HTERT RPE-1 (cell line): ENCODE results near the gene PAWR.
"Not testable (repeated sequence)": the region's sequence is repeated elsewhere in the genome, so short reads cannot be mapped to it uniquely, and the experiment has no call there.

Experiments used
- in situ Hi-C: fragments of 300-500 bp; cut with MboI; formaldehyde crosslinking; loops from 4 replicates; pipeline ENCODE4 v1.14.3; 2020; ENCODE audit warnings: low sequenced_read_pairs

Gene PAWR

DNA sequence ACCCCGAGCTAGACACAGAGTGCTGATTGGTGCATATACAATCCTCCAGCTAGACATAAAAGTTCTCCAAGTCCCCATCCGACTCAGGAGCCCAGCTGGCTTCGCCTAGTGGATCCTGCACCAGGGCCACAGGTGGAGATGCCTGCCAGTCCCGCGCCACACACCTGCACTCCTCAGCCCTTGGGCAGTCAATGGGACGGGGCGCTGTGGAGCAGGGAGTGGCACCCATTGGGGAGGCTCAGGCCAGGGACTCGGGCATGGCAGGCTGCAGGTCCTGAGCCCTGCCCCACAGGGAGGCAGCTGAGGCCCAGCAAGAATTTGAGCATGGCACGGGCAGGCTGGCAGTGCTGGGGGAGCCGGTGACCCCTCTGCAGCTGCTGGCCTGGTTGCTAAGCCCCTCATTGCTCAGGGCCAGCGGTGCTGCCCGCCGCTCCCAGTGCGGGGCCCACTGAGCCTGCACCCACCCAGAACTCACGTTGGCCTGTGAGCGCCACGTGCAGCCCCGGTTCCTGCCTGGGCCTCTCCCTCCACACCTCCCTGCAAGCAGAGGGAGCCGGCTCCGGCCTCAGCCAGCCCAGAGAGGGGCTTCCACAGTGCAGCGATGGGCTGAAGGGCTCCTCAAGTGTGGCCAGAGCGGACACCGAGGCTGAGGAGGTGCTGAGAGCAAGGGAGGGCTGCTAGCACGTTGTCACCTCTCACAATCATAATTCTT lies 136.7 kb downstream of the PAWR start:
- in situ Hi-C loops = no loop called here

DNA sequence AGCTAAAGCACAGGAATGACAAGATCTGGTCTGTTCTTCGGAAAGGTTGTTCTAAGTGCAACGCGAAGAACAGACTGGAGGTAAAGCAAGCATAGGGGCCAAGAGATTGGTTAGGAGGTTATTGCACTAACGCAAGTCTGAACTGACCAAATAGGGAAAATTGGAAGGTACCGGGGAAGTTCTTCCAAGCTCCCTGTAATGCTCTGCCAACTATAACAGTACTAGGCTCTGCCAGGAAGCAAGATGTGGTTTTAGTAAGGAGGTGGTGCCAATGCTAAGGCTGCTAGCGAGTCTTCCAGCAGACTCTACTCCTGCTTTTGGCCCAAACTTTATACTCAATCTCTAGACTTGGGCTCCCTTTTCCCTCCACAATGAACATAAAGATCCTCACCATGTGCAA lies 138.6 kb downstream of the PAWR start:
- in situ Hi-C loops = no loop called here

DNA sequence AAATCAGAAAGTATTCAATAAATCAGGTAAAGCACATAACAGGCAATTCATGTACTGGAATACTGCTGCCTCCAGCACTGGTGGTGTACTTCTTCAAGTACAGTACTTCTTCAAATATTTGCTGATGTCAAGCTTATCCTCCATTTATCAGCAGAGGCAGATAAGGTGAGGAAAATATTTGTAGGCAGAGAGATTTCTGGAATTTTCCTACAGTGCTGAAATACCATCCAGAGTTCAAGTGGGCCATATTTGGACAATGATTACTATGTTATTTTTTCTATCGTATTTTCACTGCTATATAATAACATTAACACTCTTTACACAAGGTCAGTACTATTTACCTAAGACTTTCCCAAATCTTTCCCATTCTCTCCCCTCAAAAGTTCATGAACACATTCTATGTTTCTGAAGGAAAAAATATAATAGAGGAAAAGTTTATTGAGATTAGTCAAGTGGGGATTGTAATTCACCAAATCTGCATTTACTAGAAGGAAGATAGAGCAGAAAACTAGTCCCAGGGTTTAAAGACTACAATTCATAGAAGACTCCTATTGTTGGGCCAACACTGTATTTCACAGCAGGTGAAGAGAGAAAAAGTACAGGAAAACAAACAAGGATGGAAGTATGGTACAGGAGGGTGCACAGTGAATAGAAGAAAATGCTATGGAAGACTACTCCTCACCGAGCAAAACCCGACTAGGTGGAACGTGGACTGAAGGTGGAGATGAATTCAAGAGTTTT lies 141.1 kb downstream of the PAWR start:
- in situ Hi-C loops = no loop called here

DNA sequence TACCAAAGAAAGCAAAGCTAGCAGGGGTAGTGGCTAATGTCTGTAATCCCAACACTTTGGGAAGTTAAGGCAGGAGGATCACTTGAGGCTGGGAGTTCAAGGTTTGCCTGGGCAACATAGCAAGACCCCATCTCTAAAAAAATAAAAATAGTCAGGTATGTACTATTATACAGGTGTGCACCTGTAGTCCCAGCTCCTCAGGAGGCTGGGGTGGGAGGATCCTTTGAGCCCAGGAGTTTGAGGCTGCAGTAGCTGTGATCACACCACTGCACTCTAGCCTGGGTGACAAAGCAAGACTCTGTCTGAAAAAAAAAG lies 142.2 kb downstream of the PAWR start:
- in situ Hi-C loops = no loop called here

DNA sequence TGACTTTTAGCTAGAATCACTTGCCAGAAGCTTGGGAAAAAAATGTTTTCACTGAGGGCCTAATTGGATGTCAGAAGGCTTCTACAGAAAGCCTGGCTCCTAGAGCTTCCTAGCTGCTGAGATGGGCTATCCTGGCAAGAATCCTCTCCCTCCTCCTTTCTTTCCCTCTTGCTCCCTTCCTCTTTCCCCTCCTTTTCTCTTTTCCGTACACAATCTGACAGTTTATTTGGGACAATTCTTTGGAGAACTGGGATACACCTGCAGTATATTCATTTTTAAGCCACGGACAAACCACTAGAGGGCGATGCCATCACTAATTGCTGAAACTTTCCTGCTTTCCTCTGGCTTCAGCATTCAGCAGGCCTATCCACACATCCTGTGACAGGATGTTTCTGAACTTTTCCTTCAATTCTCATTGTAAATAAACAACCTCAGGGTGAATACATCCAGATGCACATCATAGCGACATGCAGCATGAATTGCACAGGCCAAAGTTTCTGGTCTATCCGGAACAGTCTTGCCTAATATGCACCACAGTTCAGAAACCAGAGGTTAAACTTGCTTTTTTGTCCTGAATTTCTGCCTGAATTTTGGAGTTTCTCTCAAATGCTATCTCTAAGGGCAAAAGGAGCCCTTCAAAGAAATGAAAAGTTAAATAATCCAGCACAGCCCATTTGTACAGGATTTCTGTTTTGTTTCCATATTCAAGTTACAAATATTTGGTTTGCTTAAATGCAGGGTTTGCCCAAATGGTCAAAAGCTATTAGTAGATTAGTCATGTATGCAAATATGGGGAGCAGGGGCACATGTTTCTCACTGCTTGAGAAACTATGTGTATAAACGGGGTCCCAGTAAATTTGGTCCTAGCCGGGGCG lies 142.8 kb downstream of the PAWR start:
- in situ Hi-C loops = no loop called here

DNA sequence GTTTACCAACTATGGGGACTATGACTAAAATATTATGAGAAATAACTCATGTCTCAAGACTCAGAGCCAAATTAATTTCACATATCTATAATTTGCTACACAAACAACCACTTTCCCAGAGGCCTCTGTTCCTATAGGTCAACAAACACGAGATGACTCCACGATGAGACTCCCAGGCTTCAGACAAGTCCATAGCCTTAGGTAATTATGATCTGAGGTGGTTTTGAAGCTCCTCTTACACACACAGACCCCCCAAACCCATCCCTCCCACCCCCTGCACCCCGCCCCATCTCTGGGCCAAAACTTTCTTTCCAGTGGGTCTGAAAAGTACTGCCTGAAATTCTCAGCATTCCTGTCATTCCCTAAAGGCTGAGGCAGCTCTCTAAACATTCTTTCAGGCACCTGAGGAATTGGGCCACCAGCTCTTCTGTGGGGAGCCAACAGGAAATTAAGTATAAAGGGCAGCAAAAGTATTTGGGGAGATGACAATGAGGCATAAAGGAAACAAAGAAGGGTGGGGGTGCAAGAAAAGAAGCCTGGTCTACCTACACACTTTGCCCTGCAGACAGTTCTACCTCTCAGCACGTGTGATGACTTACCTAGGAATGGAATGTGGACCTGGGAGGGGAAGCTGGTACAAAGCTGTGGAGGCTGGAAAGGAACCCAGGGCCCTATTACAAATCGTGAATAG lies 143.6 kb downstream of the PAWR start:
- in situ Hi-C loops = no loop called here

DNA sequence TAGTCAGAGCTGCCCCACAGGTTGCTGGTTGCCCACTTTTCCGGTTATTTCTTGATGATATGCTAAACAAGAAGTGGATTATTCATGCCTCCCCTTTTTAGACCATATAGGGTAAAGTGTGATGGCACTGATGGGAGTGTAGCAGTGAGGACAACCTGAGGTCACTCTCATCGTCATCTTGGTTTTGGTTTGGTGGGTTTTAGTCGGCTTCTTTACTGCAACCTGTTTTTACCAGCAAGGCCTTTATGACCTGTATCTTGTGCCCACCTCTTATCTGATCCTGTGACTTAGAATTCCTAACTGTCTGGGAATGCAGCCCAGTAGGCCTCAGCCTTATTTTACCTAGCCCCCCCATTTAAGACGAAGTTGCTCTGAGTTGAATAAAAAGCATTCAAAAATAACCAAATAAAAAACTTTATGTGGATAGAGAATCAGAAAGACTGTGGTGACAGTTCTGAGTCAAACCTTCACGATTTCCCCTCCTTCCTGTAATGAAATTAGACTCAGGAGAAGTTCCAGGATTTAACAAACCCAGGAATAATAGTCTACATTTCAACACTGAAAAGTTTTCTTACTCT lies 144.2 kb downstream of the PAWR start:
- in situ Hi-C loops = no loop called here

DNA sequence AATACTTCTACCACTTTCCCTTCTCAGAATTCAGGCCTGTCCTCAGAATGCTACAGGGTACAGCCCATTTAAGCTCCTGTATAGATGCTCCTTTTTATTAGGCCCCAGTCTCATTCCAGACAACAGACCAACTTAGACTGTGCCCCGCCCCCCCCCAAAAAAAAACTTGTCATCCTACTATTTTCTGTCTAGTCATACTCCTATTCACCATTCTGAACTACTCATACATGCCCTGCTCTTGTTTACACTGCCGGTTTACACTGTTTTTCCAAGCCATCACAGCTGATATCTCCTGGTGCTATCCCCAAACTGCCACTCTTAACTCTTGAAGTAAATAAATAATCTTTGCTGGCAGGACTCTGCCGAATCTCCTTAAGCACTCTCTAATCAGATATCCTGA lies 146.3 kb downstream of the PAWR start:
- in situ Hi-C loops = not testable (repeated sequence)

DNA sequence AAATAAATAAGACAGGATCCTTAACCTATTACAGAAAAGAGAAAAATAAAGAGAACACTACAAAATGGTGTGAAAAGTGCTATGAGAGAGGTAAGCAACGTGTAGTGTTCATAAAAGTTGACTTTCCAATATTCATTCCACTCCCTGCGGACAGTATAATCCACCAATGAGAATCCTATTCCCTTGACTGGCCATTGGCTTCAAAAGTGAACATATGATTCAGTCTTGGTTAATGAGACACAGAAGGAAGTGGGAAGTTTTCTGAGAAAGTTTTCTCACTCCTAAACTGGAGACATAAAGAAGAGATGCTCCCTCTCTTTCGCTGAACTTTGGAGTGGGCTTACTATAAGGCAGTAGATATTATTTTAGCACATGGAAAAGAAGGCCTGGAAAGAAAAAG lies 153.1 kb downstream of the PAWR start:
- in situ Hi-C loops = no loop called here

DNA sequence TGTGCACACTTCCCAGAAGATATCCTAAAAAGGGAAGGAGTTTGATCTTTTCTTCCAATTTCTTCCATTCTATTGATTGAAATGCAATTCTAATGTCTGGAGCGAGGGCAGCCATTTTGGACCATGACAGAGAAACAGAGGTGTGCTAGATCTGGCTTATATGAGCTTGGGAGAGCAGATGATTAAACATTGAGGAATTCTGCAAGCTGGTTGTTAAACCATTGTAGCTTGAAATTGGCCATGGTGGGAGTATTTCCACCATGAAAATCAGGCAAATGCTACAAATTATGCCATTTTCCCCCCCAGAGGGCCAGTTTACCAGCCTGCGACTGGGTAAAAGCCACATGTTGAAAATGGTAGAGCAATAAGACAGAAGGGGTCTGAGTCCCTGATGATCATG lies 155.0 kb downstream of the PAWR start:
- in situ Hi-C loops = no loop called here
